Activated naive CD4-positive, alpha-beta T cell treated with anti-CD3 and anti-CD28 coated beads, Interleukin-2, amount 50 U/mL, for 72 hours (primary cell): ENCODE measurements around the gene THBD. TPM values are rescaled to one million over a fixed set of nuclear protein-coding genes. Genes with fewer than 3 reads are reported as not detected.
A peak's percentile ranks its signal among the peaks of the same experiment; 100 is the strongest.

Experiments used
- ATAC-seq, 2 donors: fragments of 150-1000 bp; cut with Tn5 transposase; 2 replicates each; pipeline ENCODE4 v1.10.0; 2021; ENCODE audit warnings: mild to moderate bottlenecking in 2 of 2, moderate library complexity in 2 of 2
- DNase-seq, 2 donors: peaks; one replicate each; pipeline ENCODE4 v3.0.0; 2021 to 2022; ENCODE audit warnings: low spot score in 2 of 2
- H3K27ac Mint-ChIP-seq, 2 donors: one replicate each; pipeline ENCODE4 v1.8.0; 2022; ENCODE audit warnings: mild to moderate bottlenecking in 2 of 2, mixed read lengths in 2 of 2
- H3K36me3 Mint-ChIP-seq, 2 donors: one replicate each; pipeline ENCODE4 v1.8.0; 2022; ENCODE audit warnings: mixed read lengths in 2 of 2
- H3K9me3 Mint-ChIP-seq, 2 donors: one replicate each; pipeline ENCODE4 v1.8.0; 2022; ENCODE audit warnings: mixed read lengths in 2 of 2
- total RNA-seq, 2 donors: library from RNA; stranded (reverse); gene quantifications; one replicate each; pipeline ENCODE4 v1.2.3, GENCODE V29; 2022

THBD gene
- total RNA-seq, 2 donors from 2014 or later = not detected

DNA sequence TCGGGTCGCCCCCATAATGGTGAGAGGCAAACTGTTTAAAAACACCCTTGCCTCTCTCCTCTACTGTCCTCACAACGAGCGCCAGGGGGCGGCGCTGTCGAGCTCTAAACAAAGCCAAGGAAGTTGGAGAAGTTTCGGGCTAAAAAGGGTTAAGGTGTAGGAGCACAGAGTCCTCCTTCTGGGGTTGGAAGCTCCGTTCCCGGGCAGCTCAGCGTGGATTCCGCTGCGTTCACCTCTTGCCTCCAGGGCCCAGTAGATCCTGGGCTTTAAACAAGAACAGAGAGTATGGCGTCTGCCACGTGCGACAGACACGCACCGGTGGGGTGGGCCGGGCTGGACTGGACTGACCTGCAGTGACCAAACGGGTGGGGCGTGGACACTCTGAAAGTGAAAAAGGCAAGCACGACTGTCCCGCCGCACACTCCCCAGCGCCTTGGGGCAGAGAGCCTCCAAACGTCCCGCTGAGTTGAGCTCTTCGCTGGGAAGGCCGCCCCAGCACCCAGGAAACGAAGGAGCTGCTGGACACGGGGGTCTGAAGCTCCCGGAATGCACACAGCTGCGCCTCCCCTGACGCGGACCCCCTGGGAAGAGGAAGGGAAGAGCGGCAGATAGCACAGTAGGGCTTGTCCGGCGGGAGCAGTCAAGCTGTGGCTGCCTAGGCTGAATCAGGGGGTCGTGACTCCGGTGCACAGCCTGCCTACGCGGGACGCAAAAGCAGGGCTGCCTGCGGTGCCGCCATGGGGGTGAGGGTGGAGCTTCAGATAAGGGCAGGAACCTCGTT lies 1.6 kb upstream of the THBD start:
- ATAC-seq = no peak
- Mint-ChIP-seq H3K9me3 (no peaks in the 10 kb centered on the region), H3K27ac (peak overlapping the region in 1 of 2 donors; percentile 29), H3K36me3 (peaks cover 0 to 6% of the 10 kb centered on the region in 2 donors)
- DNase-seq = peak in 1 of 2 donors; percentile 71

DNA sequence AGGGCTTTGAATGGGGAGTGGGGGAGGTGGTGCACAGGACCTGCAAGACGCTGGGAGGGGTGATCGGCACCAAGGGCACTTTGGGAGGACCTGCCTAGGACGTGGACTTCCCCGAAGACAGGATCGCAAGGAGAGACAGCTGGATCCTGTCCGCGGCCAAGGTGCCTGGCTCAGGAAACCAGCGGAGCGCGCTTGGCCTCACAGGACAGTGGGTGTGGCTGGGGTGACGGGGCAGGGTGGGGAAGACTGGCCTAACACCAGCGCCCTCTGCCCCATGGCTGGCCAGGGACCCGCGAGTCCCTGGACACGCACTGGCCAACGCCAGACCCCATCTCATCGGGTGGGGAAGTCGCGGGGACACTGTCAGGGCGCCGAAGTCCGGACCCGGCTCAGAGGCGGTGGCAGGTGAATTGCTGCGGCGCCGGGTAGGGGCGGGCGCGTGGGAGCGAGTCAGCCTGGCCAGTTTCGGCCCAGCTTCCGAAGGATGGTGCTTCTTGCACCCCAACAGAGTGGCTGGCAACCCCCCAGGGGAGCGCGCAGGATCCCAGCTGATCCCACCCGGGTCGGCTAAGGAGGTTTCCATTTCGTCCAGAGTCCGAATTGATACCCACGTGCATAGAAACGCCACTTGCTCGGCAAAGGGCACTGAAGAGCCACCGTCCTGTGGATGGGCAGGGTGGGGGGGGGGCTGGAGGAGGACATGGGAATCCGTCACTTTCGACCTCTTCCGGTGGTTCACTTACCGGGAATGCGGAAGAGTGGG lies 785 bp upstream of the THBD start:
- Mint-ChIP-seq H3K9me3 (no peaks in the 10 kb centered on the region), H3K36me3 (peaks cover 0 to 6% of the 10 kb centered on the region in 2 donors), H3K27ac (no peak overlapping the region)
- DNase-seq (peak in 1 of 2 donors; percentile 3), ATAC-seq (no peak)

DNA sequence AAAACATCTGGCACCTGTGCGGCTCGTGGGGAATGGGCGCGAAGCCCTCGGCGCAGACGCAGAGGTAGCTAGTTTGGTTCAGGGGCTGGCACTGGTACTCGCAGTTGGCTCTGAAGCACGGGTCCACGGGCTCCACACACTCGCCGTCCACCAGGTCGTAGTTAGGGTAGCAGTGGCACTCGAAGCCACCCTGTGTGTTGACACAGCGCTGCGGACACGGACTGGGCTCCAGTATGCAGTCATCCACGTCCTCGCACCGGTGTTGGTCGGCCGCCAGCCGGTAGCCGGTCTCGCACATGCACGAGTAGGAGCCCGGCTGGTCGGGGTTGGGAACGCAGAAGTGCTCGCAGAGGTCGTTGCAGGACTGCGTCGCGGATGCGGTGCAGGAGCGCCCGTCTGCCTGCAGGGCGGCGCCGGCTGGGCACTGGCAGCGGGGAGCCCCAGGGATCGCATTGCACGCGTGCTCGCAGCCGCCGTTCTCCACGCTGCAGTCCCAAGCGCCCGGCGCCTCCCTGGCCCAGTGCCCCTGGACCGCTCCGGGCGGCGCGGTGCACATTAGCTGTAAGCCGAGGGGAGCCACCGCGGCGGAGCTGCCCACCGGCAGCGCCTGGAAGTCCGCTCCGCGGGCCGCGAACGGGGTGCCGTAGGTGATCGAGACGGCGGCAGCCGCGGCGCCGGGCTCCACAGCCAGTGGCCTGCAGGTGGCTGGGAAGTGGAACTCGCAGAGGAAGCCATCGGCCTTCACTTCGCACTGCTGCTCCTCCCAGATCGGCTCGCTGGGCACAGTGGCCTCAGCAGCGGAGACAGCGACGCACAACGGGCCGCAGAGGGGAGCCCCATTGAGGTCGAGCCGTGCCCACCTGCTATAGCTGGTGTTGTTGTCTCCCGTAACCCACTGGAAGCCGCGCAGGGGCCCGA lies 930 bp downstream of the THBD start:
- no peak overlapping the region for H3K27ac Mint-ChIP-seq
- DNase-seq = peak in 1 of 2 donors; percentile 50
- peaks cover 0 to 6% of the 10 kb centered on the region in 2 donors for H3K36me3 Mint-ChIP-seq
- H3K9me3 Mint-ChIP-seq = no peaks in the 10 kb centered on the region
- peak; percentile 18 to 76 for ATAC-seq

DNA sequence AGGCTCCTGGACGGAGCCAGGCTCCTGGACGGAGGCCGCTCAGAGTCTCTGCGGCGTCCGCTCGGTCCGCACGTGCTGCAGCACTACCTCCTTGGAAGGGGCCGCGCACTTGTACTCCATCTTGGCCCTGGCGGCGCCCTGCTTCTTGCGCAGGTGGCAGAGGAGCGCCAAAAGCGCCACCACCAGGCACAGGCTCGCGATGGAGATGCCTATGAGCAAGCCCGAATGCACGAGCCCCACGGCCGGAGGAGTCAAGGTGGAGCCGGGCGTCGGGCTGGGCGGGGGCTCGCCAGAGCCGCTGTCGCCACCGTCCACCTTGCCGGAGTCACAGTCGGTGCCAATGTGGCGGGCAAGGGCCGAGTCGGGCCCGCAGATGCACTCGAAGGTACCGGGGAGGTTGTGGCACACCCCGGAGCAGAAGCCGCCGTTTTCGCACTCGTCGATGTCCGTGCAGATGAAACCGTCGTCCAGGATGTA lies 1.7 kb downstream of the THBD start:
- no peak overlapping the region for H3K27ac Mint-ChIP-seq
- no peak for ATAC-seq
- peak in 1 of 2 donors; percentile 4 for DNase-seq
- no peaks in the 10 kb centered on the region for H3K9me3 Mint-ChIP-seq
- peaks cover 0 to 6% of the 10 kb centered on the region in 2 donors for H3K36me3 Mint-ChIP-seq

DNA sequence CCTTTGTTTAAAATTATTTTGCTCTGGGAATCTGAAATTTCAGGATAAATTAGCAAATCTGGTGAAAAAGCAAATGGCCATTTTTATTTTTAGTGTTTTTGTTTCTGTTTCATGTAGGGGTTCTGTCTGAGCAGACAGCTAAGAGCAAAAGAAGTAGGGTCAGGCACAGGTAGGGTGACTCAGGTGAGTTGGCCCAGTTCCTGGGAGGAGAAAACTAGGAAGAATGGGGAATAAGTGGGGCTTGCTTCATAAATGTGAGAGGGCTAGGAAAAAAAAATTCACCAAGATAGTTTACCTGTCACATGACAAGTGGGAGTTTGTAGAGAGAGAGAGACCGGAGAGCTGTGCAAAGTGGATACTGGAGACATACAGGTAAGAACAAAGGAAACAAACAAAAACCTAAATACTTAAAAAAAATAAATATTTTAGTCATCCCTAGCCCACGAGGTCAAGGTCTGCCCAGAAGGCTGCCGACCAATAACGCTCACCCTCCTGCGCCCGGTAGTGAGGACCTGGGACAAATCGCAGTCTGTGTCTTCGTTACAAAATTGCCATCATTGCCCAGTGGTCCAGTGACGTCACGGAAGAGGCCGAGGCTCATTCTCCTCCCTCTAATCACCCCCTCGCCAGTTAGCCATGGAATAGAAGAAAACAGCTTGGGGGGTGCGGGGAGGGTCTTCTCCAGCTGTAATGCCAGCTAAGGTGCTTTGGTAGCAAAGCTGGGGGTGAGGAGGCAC lies 2.3 kb downstream of the THBD start:
- Mint-ChIP-seq H3K9me3 (no peaks in the 10 kb centered on the region), H3K27ac (no peak overlapping the region), H3K36me3 (peaks cover 0 to 6% of the 10 kb centered on the region in 2 donors)
- ATAC-seq = no peak
- no peak for DNase-seq

DNA sequence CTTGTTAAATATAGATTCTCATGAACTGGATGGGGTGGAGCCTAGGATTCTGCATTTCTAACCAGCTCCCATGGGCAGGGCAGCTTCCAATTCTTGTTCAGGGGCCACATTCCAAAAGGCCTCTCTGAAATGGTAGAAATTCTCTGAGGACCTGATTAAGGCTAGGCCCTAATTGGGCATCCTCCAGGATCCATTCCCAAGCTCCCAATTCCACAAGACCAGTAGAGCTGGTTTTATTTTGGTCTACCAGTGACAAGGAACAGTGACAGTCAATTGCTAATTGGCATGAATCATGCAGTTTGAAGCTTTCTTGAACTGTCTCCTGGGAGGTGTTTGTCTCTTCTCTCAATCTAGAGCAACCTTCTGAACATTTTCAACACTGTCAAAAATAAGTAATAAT lies 3.0 kb downstream of the THBD start:
- H3K9me3 Mint-ChIP-seq = no peaks in the 10 kb centered on the region
- H3K36me3 Mint-ChIP-seq = peaks cover 0 to 6% of the 10 kb centered on the region in 2 donors
- DNase-seq (no peak), ATAC-seq (no peak)
- no peak overlapping the region for H3K27ac Mint-ChIP-seq

DNA sequence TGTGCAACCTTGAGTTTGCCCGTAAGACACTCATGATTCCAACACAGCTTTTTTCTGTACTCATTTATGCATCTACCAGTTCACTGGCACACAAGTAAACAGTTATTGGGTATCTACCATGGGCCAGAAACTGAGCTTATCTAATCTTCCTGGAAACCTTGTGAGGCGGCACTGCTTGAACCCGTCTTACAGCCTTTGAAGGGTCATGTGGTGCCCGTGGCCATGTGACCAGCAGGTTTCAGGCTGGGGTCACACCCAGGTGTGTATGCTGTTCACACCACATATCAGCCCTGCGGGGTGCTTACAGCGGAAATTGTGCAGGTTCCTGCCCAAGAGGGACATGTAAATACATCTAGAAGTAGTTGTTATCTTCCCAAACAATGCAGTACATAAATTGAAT lies 6.1 kb downstream of the THBD start:
- H3K9me3 Mint-ChIP-seq = no peaks in the 10 kb centered on the region
- H3K27ac Mint-ChIP-seq = no peak overlapping the region
- H3K36me3 Mint-ChIP-seq = peaks cover 0 to 6% of the 10 kb centered on the region in 2 donors
- DNase-seq (no peak), ATAC-seq (no peak)

DNA sequence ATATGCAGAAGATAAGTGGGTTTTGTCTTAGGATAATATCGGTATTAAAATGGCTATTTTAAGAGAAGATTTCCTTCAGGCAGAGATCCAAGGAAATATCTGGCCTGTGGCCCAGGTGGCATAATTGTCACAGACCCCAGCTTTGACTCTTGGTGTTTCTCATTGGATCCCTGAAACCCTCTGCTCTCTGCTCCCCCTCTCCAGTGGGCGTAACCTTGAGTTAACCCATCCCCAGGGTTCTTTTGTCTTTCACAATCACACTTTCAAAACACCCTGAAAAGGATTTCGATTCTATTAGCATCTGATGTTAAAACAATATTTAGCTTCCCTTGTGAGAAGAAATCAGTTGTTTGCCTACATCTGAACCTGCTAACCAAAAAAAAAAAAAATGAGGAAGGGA lies 7.2 kb downstream of the THBD start:
- DNase-seq = no peak
- peaks cover 0 to 5% of the 10 kb centered on the region in 2 donors for H3K36me3 Mint-ChIP-seq
- H3K9me3 Mint-ChIP-seq = no peaks in the 10 kb centered on the region
- no peak overlapping the region for H3K27ac Mint-ChIP-seq
- ATAC-seq = no peak

DNA sequence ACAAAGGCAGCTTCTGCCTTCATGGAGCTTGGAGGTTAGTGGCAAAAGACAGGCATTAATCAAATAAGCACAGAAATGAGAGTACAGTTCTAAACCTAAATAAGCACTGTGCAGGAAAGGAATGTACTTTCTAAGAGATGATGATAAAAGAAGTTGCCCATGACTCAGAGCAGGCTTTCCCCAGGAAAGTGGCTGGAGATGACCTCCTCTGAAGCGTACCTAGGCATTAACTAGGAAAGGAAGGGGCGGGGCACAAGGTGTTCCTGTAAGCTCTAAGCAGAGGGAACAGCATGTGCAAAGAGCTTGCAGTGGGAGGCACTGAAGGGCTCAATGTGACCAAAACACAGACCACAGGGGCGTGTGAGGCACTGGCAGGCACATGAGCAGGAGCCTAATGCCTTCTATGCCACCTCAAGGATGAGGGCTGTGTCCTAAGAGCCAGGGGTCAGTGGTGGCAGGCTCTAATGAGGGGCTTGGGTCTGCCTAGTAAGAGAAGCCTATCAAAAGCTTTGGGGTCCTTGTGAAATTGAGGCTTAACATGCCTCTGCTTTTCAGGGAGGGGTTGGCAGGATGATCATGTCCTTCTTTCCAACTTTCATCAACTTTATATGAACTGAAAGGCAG lies 9.5 kb downstream of the THBD start:
- Mint-ChIP-seq H3K27ac (no peak overlapping the region), H3K9me3 (no peaks in the 10 kb centered on the region), H3K36me3 (peaks cover 0 to 6% of the 10 kb centered on the region in 2 donors)
- ATAC-seq (no peak), DNase-seq (no peak)

DNA sequence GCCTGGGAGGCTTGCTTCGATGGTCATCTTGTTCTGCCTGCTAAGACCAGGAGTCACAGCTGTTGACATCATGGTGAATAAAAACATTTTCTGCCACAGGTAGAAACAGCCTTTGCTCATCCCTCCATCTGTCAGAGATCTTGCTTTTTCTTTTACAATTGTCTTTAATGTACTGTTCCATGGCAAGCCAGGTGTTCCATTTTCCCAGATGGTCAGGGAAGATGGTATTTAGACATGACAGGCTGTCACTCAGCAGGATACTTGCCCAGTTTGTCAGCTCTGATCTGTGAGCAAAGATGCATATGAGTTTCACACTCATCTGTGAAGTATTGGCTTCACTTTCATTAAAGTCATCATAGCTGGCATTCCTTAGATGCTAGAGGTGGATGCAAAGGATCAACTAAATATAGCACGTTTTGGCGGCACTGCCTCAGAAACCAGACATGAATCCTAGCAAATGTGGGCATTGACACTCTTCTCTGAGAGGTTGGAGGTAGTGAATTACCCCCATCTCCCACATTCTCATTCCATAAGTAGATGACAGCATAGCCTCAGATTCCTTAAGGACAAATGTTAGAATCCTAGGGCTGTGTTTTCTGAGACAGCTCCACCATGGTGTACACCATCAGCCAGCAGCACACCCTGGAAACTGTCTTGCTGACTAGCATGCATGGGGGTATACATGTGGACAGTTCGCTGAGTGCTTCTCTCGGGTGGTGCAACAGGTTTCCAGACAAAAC lies 10.2 kb downstream of the THBD start:
- DNase-seq = no peak
- Mint-ChIP-seq H3K27ac (no peak overlapping the region), H3K9me3 (no peaks in the 10 kb centered on the region), H3K36me3 (peaks cover 0 to 6% of the 10 kb centered on the region in 2 donors)
- no peak for ATAC-seq

DNA sequence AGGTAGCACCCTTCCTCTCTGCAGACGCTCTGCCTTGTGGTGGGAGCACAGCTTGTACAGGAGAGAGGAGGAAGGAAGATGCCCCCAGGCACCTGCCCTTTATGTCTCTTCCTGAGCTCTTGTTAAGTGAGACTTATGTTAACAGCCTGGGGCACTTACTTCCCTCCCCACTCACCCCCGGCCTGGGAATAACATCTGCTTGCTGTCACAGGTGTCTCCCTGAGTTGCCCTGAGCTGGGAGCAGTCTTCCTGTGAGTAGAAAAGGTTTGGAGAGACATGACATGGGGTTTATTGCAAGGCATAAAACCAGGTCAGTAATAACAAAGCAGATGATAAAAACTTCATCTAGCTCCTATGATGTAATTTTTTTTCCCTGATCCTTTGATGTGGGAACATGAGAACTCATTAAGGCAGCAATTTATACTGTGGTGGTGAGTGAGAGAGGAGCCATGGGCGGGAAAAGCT lies 12.4 kb downstream of the THBD start:
- no peak for ATAC-seq
- DNase-seq = no peak
- Mint-ChIP-seq H3K36me3 (peaks cover 0 to 6% of the 10 kb centered on the region in 2 donors), H3K9me3 (no peaks in the 10 kb centered on the region), H3K27ac (no peak overlapping the region)

DNA sequence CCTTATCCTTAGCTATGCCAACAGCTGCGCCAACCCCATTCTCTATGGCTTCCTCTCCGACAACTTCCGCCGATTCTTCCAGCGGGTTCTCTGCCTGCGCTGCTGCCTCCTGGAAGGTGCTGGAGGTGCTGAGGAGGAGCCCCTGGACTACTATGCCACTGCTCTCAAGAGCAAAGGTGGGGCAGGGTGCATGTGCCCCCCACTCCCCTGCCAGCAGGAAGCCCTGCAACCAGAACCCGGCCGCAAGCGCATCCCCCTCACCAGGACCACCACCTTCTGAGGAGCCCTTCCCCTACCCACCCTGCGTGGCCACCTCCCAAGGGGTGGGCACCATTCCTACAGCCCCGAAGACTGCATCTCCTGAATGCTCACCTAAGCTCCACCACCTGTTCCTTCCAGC lies 13.1 kb downstream of the THBD start:
- DNase-seq = no peak
- peaks cover 0 to 6% of the 10 kb centered on the region in 2 donors for H3K36me3 Mint-ChIP-seq

DNA sequence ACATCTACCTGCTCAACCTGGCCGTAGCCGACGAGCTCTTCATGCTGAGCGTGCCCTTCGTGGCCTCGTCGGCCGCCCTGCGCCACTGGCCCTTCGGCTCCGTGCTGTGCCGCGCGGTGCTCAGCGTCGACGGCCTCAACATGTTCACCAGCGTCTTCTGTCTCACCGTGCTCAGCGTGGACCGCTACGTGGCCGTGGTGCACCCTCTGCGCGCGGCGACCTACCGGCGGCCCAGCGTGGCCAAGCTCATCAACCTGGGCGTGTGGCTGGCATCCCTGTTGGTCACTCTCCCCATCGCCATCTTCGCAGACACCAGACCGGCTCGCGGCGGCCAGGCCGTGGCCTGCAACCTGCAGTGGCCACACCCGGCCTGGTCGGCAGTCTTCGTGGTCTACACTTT lies 13.7 kb downstream of the THBD start:
- no peaks in the 10 kb centered on the region for H3K9me3 Mint-ChIP-seq
- no peak for DNase-seq
- H3K27ac Mint-ChIP-seq = no peak overlapping the region
- ATAC-seq = no peak
- H3K36me3 Mint-ChIP-seq = peaks cover 0 to 6% of the 10 kb centered on the region in 2 donors

More for the DNA sequence above, 13.1 kb downstream of the THBD start:
- Mint-ChIP-seq H3K27ac (no peak overlapping the region), H3K9me3 (no peaks in the 10 kb centered on the region)
- no peak for ATAC-seq

DNA sequence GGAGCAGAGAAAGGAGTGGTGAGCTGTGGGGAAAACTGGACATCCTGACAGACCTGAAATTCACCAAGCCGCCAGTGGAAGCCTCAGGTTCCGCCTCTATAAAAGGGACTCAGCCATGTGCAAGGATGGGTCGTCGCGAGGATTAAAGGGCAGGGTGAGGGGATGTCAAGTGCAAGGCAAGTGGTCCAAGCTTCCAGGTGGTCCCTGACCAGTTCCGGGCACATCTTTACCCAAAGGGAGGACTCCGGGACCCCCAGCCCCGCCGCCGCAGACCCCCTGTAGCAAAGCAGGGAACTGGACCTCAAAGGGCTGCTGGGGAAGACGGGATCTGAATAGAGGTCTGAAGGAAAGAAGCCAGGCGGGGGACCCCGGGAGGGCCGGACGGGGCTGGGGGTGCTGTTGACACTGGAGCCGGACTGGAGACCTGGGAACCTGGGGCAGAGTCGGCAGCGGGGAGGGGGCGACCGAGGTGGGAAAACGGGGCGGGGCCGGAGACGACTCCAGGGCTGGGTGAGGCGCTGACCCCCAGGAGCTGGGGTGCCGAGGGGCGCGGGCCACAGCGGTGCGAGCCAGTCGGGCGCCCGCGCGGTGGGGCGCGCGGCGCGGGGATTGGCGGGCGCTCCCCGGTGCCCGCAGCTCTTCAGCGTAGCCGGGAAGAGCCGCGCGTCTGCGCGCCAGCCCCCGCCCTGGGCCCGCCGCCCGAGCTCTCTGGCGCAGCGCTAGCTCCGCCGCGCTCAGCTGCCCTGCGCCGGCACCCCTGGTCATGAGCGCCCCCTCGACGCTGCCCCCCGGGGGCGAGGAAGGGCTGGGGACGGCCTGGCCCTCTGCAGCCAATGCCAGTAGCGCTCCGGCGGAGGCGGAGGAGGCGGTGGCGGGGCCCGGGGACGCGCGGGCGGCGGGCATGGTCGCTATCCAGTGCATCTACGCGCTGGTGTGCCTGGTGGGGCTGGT lies 14.5 kb downstream of the THBD start, which contains the start of gene SSTR4:
Gene SSTR4 (plus strand): TSS at position 592 of the 951 bp plus-strand sequence. CDS start 172 bp downstream, at position 764.
- H3K27ac Mint-ChIP-seq = no peak within 1 kb of the TSS
- ATAC-seq (no peak), DNase-seq (no peak)
- no peaks in the 10 kb centered on the region for H3K9me3 Mint-ChIP-seq
- peaks cover 0 to 6% of the 10 kb centered on the region in 2 donors for H3K36me3 Mint-ChIP-seq
